NCI-H526 treated with DMSO at 0.1 percent for 48 hours (cell line): ENCODE results near the gene ALPI.

Experiments
- DNase-seq: peaks from one replicate; lab custom pipeline; 2025; lab: John Stamatoyannopoulos, UW

Gene ALPI

DNA sequence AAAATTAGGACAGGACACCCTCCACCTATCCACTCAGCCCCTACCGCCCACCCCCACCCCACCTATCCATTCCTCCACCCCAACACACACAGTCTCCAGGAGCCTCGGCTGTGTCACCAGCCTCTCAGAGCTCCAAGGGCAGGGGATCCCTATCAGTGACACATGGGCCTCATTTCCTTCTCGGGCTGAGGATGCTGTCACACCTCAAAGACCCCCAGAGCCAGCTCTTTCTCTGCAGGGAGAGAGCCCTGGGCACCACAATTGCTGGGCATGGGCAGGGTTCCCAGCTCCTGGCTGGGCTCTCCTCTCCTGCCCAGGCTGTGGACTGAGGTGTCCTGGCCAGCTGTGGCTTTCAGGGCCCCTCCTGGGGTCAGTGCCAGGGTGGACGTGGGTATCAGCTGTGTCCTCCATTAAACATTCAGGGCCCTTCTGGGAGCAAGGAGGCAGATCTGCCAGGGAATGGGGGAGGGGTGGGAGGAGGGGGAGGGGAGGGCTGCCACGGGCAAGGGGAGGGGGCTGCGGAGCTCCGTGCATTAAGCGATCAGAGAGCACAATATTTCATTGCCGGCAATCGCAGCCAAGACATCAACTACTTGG is 45.9 kb downstream of the ALPI start:
- no peak for DNase-seq

DNA sequence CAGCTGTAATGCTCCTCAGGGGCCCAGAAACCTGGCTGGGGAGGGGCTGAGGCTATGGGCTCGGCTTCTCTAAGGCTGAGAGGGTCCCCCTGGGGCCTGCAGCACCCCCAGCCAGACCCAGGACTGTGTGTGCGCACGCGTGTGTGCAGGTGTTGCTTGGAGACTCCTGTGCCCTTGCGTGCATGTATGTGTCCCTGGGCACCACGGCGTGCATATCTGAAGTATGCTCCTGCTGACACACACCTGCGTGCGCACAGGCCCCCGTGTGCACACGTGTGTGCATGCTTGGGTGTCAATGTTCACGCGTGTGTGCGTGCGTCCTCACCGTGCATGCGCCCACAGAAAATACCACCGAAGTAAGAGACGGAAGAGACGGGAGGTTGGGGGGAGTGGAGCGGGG is 46.6 kb downstream of the ALPI start:
- DNase-seq: no peak

DNA sequence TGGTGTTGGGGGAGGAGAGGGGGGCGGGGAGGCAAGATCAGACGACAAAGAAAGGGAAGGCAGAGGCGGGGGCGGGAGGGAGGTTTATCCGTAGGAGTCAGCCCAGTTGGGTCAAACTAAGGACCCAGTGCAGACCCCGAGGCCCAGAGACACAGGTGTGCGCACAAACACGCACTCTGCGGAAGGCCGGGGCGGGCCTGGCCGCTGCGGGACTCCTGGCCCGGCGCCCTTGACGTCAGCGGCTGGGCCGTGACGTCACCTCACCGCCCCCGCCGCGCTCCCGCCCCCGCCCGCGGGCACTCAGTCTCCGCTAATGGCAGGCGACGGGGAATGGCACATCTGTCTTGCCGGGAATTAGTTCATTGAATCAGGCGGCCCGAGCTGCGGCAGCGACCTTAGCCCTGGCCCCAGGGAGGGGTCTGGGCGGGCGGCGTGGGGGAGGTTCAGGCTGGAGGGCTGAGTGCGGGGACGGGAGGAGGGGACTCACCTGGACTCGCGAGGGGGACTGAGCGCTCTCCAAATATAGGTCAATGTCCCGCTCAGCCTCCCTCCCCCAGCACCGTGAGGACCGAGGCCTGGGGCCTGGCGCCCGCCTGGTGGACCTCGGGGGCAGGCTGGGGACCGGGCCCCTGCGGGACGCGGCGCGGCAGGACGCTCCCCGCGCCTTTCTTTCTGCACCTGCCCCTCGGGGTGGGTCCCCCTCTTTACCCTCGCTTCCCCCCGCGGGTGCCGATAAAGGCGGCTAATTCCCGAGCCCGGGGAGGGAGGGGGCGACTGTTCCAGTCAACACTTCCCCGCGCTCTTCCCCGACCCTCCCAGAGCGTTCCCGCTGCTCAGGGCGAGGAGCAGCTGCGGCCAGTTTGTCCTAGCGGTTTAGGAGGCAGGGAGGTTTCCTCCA is 47.2 kb downstream of the ALPI start:
- DNase-seq: no peak

DNA sequence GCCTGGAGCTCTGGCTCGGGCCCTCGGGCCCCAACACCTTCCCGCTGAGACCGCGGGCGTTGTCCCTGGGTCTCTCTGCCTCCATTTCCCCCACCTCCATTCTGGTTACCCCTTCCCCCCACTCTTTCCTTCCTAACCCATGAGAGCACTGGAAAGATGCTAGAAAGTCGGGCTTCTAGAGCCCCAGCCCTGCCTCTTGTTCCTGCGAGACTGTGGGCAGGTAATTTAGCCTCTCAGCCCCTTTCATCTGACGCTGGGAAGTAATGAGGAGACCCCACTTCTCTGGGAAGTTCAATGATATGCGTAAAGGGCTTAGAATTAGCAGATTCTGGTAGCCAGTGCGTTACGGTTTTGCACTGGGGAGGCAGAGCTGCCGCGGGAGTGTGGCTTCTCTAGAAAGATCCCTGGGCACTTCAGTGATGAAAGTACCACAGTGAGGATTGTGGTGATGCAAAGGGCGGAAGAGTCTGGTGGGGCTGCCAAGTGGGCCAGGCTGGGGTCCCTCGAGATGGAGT is 47.9 kb downstream of the ALPI start:
- no peak for DNase-seq

DNA sequence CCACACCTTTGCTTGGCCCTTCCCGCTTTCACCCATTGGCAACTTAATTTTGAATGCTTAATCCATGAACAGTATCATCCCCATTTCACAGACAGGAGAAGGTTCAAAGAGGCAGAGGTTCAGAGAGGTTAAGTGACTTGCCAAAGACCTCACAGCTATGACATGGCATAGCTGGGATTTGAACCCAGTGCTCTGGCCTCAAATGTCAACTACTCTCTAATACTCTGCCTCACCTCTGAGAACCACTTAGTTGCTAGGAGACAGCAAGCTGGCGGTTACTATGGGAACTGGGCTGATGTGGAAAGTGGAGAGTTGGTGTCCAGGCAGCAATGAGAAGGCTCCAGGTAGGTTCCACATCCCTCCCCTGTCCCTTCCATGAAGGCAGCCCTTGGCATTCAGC is 48.5 kb downstream of the ALPI start:
- DNase-seq: no peak

DNA sequence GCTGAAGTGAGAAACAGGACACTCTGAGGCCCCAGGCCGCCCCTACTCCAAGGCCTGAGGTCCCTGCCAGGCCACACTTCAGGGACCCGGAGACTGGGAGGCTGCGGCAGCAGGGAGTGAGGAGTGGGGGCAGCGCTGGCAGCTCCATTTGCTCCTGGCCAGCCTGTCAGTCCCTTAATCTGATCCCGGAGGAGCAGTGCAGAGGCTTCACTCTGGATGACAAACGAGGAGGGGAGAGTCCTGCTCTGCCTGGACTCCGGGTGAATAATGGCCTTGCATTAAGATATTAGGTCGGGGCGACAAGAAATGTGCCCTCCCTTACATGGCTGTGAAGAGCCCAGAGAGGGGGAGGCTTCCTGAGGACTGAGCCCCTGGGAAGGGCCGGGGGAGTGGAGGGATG is 49.9 kb downstream of the ALPI start:
- DNase-seq: no peak

DNA sequence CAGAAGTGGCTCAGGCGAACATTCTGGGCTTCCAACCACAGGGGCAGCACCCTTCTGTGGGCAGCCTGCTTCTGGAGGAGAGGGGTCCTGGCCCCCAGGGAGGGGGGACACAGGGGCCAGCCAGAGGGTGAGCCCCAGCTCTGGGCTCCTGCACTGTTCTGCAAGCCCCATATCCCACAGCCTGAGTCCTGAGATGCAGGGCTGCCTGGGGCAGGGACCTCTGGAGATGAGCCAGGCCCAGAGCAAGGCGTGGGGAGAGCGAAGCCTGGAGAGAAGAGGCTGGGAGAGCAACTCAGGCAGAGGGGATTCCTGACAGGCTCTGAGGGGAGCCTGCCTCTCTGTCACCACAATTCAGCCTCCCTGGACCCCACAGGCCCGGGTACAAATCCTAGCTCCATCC is 50.8 kb downstream of the ALPI start:
- no peak for DNase-seq

DNA sequence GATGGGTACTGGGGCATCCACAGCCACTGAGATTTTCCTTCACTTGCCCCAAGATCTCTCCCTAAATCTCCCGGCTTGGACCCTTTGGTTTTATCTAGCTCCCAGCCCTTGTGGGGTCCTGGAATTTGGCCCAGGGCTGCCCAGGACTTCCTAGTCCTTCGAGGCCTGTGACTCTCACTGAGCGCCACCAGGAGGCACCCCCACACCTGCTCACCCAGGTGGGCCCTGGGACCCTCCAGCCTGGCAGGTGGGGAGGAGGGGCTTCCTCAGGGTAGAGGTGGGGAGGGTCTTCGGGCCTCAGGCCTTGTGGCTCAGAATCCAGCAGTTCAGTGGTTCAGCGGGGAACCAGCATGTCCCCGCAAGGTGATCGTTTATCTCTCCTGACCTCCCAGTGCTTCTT is 52.3 kb downstream of the ALPI start:
- DNase-seq: no peak
